Stimulated activated naive CD4-positive, alpha-beta T cell treated with Interleukin-2 at 50 U/mL for 16 hours (primary cell): Measurements from ENCODE around the gene ACCS.

Experiments
- DNase-seq: peaks from one replicate; lab custom pipeline; 2025; lab: John Stamatoyannopoulos, UW

Gene ACCS, protein sequence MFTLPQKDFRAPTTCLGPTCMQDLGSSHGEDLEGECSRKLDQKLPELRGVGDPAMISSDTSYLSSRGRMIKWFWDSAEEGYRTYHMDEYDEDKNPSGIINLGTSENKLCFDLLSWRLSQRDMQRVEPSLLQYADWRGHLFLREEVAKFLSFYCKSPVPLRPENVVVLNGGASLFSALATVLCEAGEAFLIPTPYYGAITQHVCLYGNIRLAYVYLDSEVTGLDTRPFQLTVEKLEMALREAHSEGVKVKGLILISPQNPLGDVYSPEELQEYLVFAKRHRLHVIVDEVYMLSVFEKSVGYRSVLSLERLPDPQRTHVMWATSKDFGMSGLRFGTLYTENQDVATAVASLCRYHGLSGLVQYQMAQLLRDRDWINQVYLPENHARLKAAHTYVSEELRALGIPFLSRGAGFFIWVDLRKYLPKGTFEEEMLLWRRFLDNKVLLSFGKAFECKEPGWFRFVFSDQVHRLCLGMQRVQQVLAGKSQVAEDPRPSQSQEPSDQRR

DNA sequence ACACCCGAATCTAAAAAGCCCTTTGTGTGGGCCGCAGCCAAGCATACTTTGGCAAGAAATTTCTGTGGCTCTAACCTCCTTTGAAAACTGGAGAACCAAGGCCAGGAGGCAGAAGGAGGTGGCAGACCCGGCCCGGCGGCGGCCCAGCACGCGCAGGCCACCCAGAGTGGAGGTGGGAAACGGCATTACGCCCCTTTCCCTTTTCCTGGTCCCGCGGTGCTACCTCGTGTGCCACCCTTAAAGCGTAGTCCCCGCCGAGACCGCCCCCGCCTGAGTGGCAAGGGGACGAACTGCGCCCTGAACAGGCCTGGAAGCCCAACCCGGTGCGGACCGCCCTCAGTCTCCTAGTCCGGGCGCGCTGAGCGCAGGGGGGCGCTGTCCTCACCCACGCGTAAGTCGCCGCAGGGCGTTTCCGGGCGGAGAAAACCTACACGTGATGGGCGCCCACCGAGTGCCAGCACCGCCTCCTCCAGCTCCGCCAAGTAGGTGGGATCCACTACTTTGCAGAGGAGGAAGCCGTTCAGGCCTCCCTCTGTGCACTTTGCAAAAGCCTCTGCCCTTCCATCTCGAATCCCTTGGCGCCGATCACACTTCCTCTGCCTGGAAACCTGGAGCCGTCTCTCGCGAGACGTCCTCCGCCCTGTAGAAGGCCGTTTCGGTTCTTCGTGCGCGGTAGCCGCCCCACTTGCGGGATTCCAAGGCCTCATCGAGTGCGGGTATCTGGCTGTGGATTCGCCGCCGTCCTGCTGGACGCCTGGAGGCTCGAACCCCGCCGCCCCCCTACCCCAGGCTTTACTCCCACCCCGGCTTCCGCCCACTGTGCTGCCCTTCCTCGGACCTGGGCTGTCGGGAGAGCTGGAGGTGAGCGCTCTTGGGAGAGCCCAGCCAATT is at the start of gene ACCS:
Gene ACCS (plus strand): TSS at position 430 of the 891 bp plus-strand sequence. CDS start 1,358 bp downstream, outside the sequence.
- peak; percentile 84 for DNase-seq

DNA sequence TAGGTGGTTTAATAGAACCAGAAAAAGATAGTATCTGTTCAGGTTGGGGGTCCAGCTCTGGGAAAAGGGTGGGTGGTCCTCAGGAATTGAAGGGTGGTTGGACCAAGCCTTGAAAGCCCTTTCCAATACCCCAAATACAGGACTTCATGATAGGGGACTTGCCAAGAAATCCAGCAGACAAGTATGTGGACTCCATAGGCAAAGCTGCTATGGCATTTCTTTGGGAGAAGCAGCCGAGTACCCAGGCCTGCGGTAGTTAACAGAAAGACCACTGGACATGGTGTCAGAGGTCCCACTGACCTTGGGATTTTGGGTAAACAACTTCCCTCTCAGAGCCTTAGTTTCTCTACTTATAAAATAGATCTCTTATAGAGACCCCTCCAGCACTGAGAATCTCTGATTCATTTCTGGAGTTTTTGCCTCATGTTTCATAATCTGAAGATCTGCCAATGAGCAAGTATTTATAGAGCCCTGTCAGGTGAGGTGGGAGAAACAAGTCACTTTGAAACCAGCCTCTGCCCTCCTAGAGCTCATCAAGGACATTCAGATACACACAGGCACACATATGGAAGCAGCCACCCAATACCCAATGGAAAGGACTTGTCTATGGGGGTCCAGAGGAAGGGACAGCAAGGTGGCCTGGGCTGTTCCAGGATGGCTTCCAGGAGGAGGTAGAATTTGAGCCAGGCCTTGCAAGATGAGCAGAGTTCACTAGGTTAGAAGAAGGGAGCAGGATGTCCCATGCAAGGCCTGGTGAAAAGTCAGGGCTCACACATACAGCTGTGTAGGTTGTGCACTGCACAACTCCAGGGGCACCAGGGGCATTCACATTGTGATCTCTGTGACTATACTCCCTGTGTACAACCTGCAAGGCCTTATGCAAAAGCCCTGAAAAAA is 49.3 kb upstream of the ACCS start:
- no peak for DNase-seq

DNA sequence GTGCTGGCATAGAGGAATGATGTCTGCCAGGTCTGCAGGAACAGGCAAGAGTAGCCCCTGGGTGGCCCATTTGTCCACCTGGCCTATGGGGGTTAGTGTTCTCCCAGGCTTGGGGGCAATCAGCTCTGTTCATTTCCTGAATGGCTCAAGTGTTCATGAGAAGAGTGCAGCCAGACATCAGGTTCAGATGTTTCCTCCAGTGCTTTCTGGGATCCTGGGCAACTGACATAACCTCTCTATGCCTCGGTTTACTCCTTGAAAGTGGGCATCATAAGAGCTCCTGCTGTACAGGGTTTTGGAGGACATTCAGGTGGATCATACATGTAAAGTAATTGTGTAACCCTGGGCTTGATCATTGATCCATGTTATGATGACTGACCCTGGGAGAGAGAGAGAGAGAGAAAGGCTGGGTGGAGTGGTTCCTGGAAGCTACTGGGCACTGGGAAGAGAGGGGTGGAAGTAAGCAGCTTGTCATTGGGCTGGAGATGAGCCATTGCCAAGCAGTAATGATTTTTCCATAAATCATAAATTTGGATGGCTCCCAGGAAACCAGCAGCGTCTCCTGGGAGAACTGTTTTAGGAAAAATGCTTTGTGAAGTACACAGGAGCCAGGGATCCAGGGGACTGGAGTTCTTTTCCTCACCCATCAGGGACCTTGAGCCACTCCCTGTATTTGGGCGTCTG is 48.5 kb upstream of the ACCS start:
- DNase-seq = no peak

GRCh38 chr11:44018127-44018521 is 47.9 kb upstream of the ACCS start:
- DNase-seq = no peak

DNA sequence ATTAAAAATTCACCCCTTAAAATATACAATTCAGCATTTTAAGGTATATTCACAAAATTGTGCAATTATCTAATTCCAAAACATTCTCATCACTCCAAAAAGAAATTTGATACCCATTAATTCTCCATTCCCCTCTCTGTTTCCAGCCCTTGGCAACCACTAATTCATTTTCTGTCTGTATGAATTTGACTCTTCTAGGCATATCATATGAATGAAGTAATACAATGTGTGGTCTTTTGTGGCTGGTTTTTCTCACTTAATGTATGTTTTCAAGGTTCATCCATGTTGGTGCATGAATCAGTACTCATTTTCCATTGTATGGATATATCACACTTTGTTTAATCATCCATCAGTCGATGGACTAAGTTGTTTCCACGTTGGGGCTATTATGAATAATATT is 47.2 kb upstream of the ACCS start:
- no peak for DNase-seq

DNA sequence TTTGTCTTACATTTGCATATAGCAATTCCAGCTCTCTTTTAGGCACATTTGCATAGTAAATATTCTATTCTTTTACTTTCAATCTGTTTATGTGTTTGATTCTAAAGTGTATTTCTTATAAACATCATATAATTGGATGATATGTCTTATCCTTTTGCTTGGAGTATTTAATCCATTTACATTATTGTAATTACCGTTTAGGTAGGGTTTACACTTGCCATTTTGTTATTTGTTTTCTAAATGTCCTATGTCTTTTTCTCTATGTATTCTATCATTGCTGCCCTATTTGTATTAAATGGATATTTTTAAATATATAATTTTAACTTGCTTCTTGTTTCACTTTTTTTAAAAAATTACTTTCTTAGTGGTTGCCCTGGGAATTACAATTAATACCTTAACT is 41.1 kb upstream of the ACCS start:
- no peak for DNase-seq

DNA sequence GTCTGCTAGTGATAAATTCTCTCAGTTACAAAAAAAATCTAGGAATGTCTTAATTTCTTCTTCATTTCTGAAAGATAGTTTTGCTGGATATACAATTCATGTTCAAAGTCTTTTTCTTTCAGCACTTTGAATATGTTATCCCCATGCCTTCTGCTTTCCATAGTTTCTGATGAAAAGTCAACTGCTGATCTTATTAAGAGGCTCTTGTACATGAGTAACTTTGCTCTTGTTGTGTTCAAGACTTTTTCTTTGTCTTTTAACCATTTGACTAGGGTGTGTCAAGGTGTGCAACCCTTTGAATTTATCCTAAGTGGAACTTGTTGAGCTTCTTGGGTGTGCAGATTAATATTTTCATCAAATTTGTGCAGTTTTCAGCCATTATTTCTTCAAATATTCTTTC is 40.3 kb upstream of the ACCS start:
- no peak for DNase-seq

DNA sequence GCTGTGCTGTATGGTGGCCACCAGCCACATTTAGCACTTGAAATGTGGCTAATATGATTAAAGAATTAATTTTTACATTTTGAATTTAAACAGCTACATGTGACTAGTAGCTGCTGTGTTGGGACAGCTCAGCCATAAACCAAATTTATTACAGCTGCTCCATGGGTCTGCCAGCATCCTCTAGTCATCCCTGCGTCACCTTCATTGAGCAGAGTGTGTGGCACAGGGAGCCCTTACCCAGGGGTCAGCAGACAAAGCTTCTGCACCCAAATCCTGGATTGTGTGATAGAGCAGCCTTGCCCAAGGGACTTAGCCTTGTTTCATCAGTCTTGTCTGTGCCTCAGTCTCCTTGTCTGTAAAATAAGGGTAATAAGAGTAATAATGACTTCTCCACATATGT is 37.7 kb upstream of the ACCS start:
- no peak for DNase-seq

DNA sequence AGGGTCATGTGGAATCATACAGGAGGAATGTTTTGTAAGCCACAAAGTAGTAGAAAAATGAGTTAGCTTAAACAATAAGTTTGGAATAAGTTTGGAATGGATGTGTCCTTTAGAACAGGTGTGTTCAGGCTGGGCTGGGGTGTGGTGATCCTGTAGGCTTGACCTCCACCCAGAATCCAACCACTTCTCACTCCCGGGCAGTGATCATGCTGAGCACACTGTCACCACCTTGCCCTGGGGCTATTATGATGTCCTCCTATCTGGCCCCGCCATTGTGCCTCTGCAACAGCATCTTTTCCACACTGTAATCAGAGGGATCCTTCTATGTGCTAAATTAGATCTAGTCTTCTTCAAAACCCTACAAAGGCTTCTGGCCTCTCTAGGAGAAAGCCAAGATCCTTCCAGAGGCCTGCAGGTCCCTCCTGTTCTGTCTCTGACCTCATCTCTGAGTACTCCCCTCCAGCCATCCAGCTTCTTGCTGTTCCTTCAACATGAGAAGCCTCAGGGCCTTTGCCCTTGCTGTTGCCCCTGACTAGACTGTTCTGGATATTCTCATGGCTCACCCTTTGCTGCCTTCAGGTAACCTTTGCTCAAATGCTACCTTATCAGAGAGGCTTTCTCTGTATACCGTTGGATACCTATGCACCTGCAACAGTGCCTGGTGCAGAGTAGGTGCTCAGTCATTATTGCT is 37.1 kb upstream of the ACCS start:
- DNase-seq = no peak

- no peak for DNase-seq
Measured at GRCh38 chr11:44029507-44029845, 36.6 kb upstream of the ACCS start.

DNA sequence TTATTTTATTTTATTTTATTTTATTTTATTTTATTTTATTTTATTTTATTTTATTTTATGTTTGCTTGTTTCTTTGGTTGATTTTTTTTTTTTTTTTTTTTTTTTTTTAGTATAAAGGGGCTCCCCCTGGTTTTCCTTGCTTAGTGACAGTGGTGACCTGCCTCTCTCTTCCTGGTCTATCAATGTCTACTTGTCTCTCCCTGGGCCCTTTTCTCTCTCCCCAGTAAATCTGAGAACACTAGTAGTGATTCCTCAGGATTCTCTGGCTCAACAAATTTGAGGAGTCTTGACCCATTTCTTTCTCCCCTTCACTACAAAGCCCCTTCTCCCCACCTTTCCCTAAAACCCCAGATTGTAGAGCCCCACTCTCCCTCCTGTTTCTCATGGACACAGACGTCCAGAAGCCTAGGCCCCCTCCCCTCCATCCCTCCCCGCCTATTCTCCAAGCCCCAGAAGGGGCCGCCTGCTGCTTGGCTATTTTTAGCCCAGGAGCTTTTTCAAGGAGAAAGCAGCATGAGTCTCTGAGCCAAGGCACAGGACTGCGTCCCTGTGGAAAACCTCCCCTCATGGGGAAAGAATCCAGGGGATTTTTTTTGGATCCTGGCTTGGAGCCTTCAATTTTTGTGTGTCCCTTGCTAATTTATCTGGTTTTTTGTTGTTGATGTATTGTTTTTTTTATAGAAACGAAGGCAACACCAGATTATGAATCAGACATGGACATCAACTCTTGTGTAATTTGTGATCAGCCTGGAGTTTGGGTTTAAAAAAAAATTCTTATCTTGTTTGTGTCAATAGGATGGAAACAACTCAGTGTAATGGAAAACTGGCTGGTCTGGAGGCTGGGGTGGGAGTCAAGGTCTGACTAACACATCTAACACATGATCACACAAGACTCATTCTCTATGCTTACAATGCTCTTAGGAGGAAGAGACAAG is 35.8 kb upstream of the ACCS start:
- no peak for DNase-seq

- DNase-seq = no peak
Measured at GRCh38 chr11:44030996-44031395, 35.1 kb upstream of the ACCS start.

DNA sequence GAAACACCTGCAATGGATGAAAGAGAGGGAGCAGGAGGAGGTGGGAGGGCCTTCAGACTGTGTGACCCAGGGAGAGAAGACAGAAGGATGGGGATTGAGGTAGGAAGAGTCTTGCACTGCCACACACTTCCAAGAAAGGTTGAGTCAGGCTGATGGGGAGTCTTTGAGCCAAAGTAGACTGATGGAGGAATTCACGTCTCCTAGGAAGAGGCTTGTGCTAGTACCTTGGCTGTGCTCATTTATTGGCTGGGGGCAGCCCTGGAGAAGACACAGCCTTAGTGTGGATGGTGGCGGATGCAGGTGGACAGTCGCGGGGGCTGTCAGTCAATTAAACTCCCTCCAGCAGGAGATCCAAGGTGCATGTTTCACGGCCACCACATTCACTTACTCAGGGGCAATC is 34.5 kb upstream of the ACCS start:
- no peak for DNase-seq

- DNase-seq = no peak
Measured at GRCh38 chr11:44032299-44033085, 33.6 kb upstream of the ACCS start.

GRCh38 chr11:44033411-44033850 is 32.6 kb upstream of the ACCS start:
- DNase-seq = no peak

DNA sequence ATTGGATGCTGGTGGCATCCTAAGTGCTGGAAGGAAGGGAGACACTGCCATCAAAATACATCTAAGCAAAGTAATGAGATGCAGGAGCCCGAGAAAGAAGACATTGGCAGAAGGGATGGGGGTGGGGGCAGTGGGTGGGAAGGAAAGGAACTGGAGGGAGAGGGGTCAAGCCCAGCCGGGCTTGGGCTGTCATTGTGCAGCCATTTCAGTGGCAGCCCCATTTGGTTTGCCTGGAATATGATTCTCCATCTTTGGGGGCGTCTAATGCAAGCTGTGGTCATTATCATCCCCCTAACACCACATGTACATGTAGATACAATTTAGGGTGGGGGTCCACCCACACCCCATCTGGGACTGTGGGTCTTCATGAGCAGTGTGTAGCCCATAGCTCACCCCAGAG is 32.2 kb upstream of the ACCS start:
- DNase-seq = no peak

DNA sequence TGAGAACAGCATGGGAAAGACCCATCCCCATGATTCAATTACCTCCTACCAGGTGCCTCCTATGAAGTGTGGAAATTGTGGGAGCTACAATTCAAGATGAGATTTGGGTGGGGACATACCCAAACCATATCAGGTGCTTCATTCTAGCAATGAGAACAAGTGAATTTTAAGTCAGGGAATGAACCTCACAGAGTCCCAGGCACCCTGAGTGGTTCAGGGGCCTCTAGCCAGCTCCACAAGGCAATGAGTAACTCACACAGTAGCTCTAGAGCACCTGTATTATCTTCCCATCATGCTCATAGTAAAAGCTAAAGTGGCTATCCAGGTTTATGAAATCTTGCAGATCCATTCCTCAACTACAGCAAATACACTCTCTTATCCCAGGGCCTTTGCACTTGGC is 31.4 kb upstream of the ACCS start:
- DNase-seq = no peak

DNA sequence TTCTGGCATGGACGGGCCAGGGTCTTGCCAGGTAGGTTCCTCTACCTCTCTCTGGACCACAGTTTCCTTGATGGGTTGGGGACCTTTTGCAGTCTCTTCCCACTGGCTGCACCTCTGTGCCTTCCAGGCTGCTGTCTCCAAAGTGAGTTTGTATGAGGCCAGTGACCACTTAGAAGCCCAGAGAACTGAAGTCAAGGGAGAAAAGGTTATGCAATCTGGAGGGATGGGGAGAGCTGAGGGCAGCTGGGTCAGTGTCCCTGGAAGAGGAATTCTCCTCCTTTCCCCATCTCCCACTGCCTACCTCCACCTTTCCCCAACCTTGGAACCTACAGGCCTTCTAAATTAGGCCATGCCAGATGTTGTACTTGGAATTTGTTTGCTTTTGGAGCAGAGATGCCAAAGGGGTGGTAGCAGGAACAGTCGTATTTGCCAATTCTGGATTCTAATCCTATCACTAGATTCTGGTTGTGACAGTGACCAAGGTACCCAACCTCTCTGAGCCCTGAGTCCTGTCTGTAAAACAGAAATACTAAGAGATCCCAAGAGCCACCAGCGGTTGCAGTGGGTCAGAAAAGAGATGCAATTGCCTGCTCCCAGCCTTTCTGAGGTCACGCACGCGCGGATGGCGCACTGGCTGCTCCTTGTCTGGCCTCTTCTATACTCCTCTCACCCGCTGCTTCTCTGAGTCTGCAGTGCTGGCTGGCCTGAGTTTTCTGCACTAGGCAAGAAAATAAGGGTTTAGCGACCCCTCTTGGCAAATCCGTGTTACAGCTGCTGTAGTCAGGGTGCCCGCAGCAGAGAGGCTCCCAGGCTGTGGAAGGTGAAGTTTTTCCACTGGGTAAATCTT is 29.0 kb upstream of the ACCS start:
- DNase-seq = no peak
